Cardiac muscle cell (in vitro differentiated cells and primary cell): ENCODE results near the gene ILK. TPM values are rescaled to one million over a fixed set of nuclear protein-coding genes. Genes with fewer than 3 reads are reported as not detected.
A peak's percentile ranks its signal among the peaks of the same experiment; 100 is the strongest.

Experiments
- DNase-seq, 2 donors: peaks; one replicate each; pipeline versions ENCODE4 v3.0.0 to v3.0.0-alpha.2; 2010 to 2017; ENCODE audit warnings: low read depth in 1 of 2, low spot score in 1 of 2
- H3K27ac ChIP-seq: fragments of 200-600 bp; sonication (generic); 2 replicates; pipeline ENCODE4 v1.5.1; 2016
- H3K27me3 ChIP-seq: fragments of 200-600 bp; sonication (generic); 2 replicates; pipeline ENCODE4 v1.6.0; 2016; ENCODE audit warnings: control low read depth
- H3K36me3 ChIP-seq: fragments of 200-600 bp; sonication (generic); 2 replicates; pipeline ENCODE4 v1.5.1; 2016; ENCODE audit warnings: control low read depth
- H3K4me1 ChIP-seq: fragments of 200-600 bp; sonication (generic); 2 replicates; pipeline ENCODE4 v1.8.1; 2017; ENCODE audit warnings: low read depth, mild to moderate bottlenecking, mixed run types
- H3K4me3 ChIP-seq: fragments of 200-600 bp; sonication (generic); 2 replicates; pipeline ENCODE4 v1.5.1; 2016; ENCODE audit warnings: mild to moderate bottlenecking
- H3K9me3 ChIP-seq: fragments of 200-600 bp; sonication (generic); 2 replicates; pipeline ENCODE4 v1.5.1; 2017; ENCODE audit warnings: low read depth, mild to moderate bottlenecking, control low read depth
- polyA plus RNA-seq: library from polyadenylated mRNA; unstranded; fragments of >200 nt; fragmentation: Nextera tagmentation; extraction: Ambion mirVana; gene quantifications from 2 replicates; pipeline ENCODE4 v1.2.1, GENCODE V29; 2016
- total RNA-seq: library from RNA; depleted of rRNA; stranded (reverse); fragments of >200 nt; gene quantifications from 2 replicates; pipeline ENCODE4 v1.2.3, GENCODE V29; 2016
- TF ChIP-seq, protein P1 (sequence below): IDR thresholded peaks from 2 replicates; pipeline ENCODE4 v1.5.1; 2012; ENCODE audit warnings: low read depth, mild to moderate bottlenecking, low read length

The ILK gene
- total and polyA plus RNA-seq, 2 experiments from 2014 or later = 221 to 316 TPM

DNA sequence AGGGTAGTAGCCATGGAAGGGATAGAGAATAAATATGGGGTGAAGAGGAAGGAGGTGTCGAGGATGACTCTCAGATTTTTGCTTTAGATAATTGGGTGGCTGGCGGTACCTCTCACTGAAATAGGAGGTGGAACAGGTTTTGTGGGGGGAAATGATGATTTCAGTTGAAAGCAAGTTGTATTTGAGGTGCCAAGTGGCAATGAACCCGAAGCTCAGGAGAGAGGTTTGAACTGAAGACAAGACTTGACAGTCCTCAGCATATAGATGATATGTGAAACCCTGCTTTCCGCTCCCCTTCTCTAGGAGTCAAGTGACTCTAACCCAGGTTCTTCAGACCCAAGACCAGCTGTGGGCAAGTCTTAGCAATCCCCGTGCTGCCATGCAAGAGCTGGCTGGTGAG, 33.9 kb upstream of the ILK start:
- Histone ChIP-seq H3K4me3 (no peak overlapping the region), H3K36me3 (no peaks in the 10 kb centered on the region), H3K27ac (no peak overlapping the region), H3K4me1 (peaks cover 4% of the 10 kb centered on the region), H3K9me3 (no peaks in the 10 kb centered on the region), H3K27me3 (no peaks in the 10 kb centered on the region)
- DNase-seq = no peak
- TF ChIP-seq, protein P1, sequence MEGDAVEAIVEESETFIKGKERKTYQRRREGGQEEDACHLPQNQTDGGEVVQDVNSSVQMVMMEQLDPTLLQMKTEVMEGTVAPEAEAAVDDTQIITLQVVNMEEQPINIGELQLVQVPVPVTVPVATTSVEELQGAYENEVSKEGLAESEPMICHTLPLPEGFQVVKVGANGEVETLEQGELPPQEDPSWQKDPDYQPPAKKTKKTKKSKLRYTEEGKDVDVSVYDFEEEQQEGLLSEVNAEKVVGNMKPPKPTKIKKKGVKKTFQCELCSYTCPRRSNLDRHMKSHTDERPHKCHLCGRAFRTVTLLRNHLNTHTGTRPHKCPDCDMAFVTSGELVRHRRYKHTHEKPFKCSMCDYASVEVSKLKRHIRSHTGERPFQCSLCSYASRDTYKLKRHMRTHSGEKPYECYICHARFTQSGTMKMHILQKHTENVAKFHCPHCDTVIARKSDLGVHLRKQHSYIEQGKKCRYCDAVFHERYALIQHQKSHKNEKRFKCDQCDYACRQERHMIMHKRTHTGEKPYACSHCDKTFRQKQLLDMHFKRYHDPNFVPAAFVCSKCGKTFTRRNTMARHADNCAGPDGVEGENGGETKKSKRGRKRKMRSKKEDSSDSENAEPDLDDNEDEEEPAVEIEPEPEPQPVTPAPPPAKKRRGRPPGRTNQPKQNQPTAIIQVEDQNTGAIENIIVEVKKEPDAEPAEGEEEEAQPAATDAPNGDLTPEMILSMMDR = no peak

DNA sequence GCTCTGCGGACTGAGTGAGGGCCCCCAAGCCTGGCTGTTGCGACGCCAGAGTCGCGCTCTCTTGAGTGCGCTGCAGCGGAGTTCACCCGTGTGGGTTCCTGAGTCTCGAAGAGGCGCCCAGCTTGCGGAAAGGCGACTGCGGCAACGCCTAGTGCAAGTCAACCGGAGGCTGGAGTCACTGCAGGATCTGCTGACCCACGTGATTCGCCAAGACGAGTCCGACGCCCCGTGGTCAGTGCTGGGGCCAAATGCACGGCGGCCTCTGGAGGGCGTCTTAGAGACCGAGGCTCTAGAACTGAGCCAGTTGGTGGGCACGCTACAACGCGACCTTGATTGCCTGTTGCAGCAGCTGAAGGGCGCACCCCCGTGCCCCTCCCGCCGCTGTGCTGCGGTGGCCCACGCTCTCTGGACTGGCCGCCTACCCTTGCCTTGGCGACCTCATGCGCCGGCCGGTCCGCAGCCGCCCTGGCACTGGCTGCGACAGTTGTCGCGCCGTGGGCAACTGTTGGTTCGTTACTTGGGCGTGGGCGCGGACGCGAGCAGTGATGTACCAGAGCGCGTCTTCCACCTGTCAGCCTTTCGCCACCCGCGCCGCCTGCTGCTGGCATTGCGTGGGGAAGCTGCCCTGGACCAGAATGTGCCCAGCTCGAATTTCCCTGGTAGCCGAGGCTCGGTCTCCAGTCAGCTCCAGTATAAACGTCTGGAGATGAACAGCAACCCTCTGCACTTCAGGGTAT, 32.7 kb upstream of the ILK start:
- TF ChIP-seq, protein P1 = no peak
- DNase-seq = no peak
- H3K9me3 ChIP-seq = no peaks in the 10 kb centered on the region
- H3K4me1 ChIP-seq = peaks cover 4% of the 10 kb centered on the region
- no peak overlapping the region for H3K27ac ChIP-seq
- H3K36me3 ChIP-seq = no peaks in the 10 kb centered on the region
- no peaks in the 10 kb centered on the region for H3K27me3 ChIP-seq
- no peak overlapping the region for H3K4me3 ChIP-seq

DNA sequence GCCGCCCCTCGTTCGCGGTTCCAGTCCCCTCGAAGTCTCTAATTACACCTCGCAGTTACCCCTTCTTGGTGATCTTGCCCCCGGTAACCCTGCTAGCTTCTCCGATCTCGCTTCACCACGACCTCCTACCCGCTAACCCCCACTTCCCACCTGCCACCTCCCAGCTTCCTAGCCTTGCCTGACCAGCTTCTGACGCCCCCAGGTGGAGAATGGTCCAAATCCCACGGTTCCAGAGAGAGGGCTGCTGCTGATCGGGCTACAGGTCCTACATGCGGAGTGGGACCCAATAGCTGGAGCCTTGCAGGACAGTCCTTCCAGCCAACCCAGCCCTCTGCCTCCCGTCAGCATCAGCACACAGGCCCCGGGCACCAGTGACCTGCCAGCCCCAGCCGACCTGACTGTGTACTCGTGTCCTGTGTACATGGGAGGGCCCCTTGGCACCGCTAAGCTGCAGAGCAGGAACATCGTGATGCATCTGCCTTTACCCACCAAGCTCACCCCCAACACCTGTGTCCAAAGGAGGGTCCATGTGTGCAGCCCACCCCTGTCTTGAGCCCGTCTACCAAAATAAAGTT, 32.1 kb upstream of the ILK start:
- DNase-seq = no peak
- Histone ChIP-seq H3K4me3 (no peak overlapping the region), H3K36me3 (no peaks in the 10 kb centered on the region), H3K9me3 (no peaks in the 10 kb centered on the region), H3K27ac (no peak overlapping the region), H3K27me3 (no peaks in the 10 kb centered on the region), H3K4me1 (peaks cover 4% of the 10 kb centered on the region)
- TF ChIP-seq, protein P1 = no peak

DNA sequence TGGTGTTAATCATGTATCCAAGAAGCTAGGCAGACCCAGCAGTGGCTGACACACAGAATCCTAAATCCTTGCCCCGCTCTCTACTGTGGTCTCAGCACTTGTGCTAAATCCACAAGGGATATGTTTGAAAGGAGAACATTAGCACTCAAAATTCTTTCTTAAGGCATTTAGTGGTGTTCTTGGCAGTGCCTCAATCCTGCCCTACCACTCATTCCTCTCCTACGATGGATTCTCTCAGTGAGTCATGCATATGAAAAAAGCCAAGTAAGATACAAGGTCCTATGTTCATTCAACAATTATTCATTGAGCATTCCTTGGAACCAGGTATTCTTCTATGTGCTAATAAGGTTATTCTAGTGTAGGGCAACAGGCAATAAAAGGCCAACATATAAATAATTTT, 31.4 kb upstream of the ILK start:
- no peak overlapping the region for H3K27ac ChIP-seq
- peaks cover 4% of the 10 kb centered on the region for H3K4me1 ChIP-seq
- H3K9me3 ChIP-seq = no peaks in the 10 kb centered on the region
- peak in 1 of 2 donors; percentile 81 for DNase-seq
- TF ChIP-seq, protein P1 = no peak
- no peaks in the 10 kb centered on the region for H3K36me3 ChIP-seq
- H3K4me3 ChIP-seq = no peak overlapping the region
- H3K27me3 ChIP-seq = no peaks in the 10 kb centered on the region

DNA sequence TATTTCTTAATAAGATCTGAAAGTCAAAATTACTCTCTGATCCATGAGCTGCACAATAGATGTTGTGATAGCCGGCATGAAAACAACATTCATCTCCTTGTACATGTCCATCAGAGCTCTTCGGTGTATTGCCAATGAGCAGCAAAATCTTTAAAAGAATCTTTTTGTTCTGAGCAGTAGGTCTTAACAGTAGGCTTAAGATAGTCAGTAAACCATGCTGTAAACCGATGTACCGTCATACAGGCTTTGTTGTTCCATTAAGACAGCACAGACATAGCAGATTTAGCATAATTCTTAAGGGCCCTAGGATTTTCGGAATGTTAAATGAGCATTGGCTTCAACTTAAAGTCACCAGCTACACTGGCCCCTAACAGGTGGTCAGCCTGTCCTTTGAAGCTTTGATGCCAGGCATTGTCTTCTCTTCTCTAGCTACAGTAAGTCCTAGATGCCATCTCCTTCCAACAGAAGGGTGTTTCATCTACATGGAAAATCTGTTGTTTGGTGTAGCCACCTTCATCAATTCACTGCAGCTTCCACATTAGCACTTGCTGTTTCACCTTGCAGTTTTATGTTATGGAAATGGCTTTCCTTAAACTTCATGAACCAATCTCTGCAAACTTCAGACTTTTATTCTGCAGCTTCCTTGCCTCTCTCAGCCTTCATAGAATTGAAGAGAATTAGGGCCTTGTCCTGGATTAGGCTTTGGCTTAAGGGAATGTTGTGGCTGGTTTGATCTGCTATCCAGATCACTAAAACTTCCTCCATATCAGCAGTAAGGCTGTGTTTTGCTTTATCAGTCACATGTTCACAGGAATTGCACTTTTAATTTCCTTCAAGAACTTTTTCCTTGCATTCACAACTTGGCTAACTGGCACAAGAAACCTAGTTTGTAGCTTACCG, 28.5 kb upstream of the ILK start:
- Histone ChIP-seq H3K27me3 (no peaks in the 10 kb centered on the region), H3K4me1 (no peaks in the 10 kb centered on the region), H3K36me3 (no peaks in the 10 kb centered on the region), H3K9me3 (no peaks in the 10 kb centered on the region), H3K27ac (no peak overlapping the region), H3K4me3 (no peak overlapping the region)
- no peak for DNase-seq
- TF ChIP-seq, protein P1 = no peak
